GM21360 (cell line): ENCODE data around the gene KIF26B.

Experiments used
- ATAC-seq: cut with Tn5 transposase; IDR thresholded peaks from one replicate; pipeline ENCODE4 v1.9.1; 2021; ENCODE audit warnings: mild to moderate bottlenecking, moderate library complexity; ENCODE audit not compliant: unreplicated experiment

Gene KIF26B

GRCh38 chr1:245582026-245582425, 427.2 kb downstream of the KIF26B start:
- no peak for ATAC-seq

DNA sequence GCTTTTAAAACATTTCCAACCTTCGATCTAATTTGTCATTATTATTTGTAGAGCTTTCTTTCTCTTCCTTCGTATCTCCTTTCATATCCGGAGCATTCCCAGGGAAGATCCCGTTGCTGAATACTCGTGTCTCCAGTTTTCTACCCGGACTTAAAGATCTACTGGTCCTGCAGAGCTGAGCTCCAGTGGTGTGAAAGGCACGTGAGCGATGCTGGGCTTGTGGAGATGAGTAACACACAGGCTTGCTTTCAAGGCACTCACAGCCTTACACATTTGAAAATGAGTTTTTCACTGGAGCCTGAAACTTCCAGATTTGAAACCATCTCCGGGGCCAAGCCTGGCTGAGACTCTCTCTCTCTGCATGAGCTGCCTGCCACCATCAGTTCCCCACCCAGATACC, 428.3 kb downstream of the KIF26B start:
- ATAC-seq = no peak

GRCh38 chr1:245583575-245584330, 429.0 kb downstream of the KIF26B start:
- no peak for ATAC-seq

DNA sequence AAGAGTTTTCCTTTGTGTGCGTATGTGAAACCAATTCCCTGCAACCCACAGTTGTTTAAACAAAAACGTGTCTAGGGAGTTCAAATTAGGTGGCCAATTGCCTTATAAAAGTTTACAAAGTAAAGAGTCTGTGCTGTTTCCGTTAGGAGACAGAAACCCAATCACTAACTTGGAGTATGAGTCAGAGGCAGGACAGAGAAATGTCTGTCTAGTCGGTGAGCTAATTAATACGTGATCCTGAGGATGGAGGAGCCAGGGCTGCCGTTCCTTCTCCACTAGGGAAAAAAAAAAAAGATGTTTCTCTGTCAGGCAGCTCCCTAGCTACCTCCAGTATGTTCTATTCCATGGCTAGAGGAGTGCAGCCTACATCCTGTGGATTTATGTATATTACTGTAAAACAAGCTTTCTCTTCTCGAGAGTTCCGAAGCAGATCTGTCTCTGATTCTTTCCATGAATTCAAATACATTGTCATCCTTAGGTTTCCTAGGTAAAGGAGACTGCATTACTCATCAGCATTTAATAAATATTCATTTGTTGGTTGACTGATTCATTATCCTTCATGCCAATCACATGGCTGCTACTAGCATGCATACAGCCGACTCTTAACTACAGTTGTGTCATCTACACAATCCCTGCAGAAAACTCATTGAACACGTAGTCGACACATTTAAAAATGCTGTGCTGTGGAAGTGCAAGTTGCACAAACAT, 430.6 kb downstream of the KIF26B start:
- ATAC-seq = no peak

DNA sequence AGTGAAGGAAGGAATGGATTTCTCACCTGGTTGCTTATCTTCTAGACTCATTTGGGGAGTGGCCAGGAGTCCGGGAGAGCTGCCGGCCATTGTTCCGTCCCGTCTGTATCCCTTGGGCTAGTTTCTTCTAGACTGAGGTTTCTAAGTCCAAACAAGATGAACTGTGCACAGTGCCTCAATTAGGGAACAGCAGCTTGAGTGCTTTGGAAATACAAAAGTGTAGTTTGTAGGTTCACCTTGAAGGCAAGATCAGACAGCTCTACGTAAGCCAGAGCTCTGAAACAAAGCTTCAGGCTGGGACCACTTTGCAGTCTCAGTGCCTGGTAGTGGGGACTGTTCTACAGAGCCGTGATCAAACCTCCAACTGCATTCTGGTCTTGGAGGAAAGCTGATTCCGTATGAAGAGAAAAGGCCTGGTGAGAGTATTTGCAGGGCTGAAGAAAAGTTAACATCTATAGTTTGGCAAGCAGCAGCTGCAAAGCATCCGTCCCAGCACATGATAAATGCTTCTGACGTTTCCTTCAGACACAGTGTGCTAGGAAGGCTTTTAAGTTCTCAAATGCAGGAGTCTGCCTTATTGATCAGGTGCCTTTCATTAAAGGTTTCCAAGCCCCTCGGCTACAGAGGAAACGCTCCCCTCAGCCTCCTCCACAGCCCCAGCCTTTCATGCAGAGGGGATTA, 432.8 kb downstream of the KIF26B start:
- ATAC-seq = no peak

GRCh38 chr1:245588116-245588639, 433.4 kb downstream of the KIF26B start:
- no peak for ATAC-seq

GRCh38 chr1:245589316-245589715, 434.5 kb downstream of the KIF26B start:
- no peak for ATAC-seq

DNA sequence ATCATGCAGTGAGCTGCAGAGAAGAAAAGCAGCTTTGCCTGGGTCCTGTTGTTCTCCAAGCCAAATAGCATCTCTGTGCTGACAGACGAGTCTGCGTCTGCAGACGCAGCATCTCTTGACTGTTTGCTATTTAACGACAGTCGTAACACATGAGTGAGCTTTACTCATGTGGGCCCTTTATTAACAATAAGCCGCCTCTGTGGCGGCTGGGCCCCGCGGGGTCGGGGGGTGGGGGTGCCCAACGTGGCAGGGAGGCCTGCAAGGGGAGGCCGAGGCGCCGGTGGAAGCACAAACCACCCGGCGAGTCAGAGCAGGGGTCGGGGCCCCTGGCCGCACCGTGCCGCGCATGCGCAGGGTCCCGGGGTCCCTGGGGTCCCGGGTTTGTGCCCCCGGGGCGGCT, 435.1 kb downstream of the KIF26B start:
- no peak for ATAC-seq

GRCh38 chr1:245590726-245591125, 435.9 kb downstream of the KIF26B start:
- ATAC-seq = no peak

DNA sequence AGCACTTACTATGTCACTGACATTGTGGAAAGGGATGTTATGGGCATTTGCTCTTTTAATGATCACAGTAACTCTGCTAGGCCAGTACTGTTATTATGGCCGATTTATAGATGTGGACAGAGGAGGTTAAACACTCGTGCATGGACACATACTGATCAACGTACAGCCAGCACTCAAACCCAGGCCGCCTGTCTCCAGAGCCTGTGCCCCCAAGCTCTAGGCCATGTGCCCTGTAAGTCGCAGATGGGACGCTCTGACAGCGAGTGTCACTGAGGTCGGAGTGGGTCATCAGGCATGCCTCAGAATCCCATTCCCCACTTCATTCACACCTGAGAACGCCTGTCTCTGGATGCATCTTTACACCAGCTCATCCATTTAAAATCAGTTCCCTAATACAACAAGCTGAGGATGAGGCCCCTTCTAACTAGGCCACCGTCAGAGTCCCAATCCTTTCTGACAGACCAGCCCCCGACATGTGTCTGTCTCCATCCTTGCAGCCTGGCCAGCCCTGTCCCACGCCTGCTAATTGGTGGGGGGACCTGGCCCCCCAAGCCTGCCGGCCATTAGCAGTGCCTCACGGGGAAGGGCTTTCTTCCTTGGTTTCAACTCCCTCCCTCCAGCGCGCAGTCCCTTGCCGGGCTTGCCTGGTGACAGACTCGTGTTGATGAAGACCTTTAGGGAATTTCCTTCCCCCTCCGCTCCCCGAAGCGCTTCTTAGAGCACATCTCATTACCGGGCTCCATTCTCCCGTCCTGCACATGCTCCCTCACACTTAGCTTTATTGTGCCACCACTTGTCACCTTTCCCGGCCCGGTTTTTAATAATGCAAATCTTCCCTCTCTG, 436.8 kb downstream of the KIF26B start:
- no peak for ATAC-seq

GRCh38 chr1:245592189-245592460, 437.3 kb downstream of the KIF26B start:
- ATAC-seq = no peak

- ATAC-seq = no peak
These were observed 443.9 kb downstream of the KIF26B start for GRCh38 chr1:245598524-245599305.

DNA sequence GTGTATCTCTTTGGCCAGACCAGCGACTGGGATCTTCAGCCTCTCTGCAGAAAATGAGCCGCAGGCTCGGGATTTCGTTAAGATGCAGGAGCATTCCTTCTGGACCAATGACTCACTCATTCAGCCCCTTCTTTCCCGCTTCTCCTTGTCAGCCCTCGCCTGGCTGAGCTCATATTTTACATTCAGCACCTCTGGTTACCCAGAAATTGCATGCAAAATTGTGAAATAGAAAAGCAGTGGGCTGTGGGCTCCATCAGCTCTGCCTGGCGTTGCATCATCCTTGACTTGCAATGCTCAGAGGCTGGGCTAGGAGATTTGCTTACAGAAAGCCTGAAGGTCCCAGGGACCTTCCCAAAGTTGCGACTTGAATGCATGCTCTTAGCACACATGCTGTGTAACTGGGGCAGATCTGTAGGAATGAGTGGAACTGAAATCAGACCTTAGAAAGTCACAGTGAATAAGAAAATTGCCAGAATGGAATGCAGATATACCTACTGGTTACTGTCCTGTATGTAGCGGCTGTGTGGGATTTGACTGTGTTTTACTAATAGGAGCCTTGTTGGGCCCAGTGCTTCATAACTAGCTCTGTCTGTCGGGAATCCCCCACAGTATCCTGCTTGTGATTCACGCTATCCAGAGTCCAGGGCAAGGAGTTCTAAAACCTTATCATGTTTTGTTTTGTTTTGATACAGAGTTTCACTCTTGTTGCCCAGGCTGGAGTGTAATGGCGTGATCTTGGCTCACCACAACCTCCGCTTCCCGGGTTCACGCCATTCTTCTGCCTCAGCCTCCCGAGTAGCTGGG, 444.8 kb downstream of the KIF26B start:
- ATAC-seq = no peak

DNA sequence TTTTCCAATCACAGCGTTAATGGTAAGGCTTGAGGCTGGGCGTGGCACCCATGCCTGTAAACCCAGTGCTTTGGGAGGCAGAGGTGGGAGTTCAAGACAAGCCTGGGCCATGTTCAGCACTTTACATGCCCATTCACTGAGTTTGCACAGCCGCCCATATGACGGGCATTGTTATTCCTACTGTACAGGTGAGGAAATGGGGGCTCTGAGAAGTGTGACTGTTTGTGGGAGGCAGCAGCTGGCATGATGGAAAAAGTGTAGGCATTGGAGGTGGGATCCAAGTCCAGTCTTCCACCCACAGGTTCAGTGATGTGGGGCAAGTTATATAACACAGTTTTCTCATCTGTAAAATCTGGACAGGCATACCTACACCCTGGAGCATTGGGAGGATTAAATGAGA, 445.9 kb downstream of the KIF26B start:
- ATAC-seq = no peak

DNA sequence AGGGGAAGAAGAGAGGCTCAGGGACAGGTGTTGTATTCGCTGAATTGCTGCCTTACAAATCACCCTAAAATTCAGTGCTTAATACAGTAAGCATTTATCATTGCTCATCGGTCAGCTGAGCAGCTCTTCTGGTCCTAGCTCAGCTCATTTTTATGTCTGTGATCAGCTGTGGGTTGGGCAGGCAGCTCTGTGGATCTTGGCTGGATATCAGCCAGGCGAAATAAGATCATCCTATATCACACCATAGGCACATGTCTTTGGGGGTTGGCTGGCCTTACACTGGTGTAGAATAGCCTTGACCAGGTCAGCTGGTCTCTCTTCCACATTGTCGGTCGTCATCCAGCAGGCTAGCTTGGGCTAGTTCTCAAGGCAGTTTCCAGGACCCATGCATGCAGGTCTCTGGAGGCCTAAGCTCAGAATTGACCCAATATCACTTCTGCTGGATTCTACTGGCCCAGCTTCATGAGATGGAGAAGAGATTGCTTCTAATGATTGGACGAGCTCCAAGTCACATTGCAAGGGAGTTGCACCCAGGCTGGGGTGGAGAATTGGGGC, 448.6 kb downstream of the KIF26B start:
- ATAC-seq = no peak

- ATAC-seq = no peak
These were observed 450.2 kb downstream of the KIF26B start for GRCh38 chr1:245604979-245605378.

DNA sequence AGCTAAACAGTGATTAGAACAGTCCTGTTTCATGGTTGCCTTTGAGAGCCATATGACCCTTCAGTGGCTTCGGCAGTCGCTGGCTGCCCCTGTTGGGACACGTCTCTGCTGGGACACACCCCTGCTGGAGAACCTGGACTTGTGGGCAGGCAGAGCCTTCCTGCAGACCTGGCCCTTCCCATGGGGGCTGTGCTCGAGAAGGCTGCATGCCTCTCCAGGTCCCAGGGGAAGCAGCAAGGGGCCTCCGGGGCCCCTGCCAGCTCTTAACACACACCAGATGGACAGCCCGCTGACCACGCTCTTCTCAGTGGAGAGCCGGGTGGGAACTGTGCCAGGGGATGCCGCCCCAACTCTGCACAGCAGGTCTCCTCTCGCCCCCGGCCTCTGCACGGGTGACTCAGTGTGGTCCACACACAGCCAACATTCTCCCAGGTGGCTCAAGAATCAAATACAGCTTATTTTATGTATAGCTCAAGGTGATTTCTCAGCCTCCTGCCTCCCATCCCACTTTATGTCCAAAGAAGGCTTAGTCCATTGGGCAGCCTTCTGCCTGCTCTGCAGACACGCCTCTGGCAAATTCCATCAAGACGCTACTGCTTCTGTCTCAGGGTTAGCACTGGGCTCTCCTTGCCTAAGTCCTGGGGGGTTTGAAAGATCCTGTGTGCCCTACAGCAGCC, 450.8 kb downstream of the KIF26B start:
- no peak for ATAC-seq

DNA sequence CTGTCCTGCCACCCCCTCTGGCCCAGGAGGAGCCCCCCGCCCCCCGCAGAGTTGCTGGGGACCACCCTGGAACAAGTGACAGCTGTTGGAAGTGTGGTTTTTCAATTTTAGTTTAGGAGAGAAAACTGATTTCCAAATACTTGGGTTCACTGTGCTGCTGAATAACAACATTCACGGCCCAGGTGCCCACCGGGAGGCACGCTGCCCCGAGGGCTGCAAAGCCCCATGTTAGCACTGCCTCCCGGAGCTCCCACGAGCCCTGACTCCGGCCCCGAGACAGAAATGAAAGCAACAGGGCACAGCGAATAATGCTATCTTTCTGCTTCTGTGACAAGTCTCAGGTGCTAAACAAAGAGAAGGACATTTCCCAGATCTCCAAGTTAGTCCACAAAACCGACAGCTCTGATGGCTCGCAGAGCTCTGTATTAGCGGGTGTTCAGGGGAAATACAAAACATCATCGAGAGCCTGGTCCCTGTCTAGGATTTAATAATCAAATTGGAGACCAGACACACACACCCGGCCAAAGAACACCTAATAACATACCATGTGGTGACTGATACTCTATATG, 451.5 kb downstream of the KIF26B start:
- ATAC-seq = no peak
